ENCODE results near the gene NGEF.

NGEF gene, protein sequence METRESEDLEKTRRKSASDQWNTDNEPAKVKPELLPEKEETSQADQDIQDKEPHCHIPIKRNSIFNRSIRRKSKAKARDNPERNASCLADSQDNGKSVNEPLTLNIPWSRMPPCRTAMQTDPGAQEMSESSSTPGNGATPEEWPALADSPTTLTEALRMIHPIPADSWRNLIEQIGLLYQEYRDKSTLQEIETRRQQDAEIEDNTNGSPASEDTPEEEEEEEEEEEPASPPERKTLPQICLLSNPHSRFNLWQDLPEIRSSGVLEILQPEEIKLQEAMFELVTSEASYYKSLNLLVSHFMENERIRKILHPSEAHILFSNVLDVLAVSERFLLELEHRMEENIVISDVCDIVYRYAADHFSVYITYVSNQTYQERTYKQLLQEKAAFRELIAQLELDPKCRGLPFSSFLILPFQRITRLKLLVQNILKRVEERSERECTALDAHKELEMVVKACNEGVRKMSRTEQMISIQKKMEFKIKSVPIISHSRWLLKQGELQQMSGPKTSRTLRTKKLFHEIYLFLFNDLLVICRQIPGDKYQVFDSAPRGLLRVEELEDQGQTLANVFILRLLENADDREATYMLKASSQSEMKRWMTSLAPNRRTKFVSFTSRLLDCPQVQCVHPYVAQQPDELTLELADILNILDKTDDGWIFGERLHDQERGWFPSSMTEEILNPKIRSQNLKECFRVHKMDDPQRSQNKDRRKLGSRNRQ

DNA sequence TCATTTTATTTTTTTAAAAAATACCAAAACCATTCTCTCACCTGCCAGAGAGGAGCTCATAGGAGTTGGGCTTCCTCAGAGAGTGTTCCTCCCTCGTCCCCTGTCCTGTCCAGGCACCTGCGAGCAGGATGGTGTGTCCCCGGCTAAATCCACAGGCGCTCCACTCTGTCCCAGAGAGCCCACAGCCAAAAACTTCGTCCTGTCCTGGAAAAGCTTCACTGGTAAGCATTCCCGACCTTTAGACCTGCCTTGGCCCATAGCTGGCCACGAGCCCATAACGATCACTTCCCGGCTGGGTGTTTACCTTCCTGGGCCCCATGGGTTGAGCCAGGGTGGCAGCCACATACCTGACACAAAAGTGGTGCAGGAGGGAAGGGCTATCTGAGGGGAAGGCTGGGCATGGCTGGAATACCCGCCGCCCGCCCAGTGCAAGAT is at the start of gene NGEF:
Gene NGEF (minus strand): TSS at position 230 of the 435 bp plus-strand sequence. CDS start 38,366 bp downstream, outside the sequence.
- DNase-seq (ENCODE audit: low read depth, low spot score): no peak
- TF ChIP-seq SUZ12 (IDR thresholded peaks at IDR 0.05; ENCODE audit: extremely low read depth, insufficient read depth, insufficient read length) (no peak), YY1 (IDR thresholded peaks at IDR 0.05; ENCODE audit: insufficient read depth, insufficient read length) (no peak), ZNF274 (IDR thresholded peaks at IDR 0.05; ENCODE audit: low read depth, low read length) (no peak)
- no peak within 1 kb of the TSS for H3K9ac ChIP-seq (ENCODE audit: insufficient read length, low read depth)
- H3K4me1 ChIP-seq (ENCODE audit: insufficient read depth, insufficient read length): no peaks in the 10 kb centered on the region
- no peak within 1 kb of the TSS for H3K4me3 ChIP-seq (ENCODE audit: insufficient read length, low read depth)
- H3K27me3 ChIP-seq (ENCODE audit: insufficient read depth, insufficient read length): no peaks in the 10 kb centered on the region
- H3K9me3 ChIP-seq (ENCODE audit: insufficient read depth, low read length): peaks cover 7% of the 10 kb centered on the region
- H3K36me3 ChIP-seq (ENCODE audit: insufficient read depth, insufficient read length, low read length): no peaks in the 10 kb centered on the region

DNA sequence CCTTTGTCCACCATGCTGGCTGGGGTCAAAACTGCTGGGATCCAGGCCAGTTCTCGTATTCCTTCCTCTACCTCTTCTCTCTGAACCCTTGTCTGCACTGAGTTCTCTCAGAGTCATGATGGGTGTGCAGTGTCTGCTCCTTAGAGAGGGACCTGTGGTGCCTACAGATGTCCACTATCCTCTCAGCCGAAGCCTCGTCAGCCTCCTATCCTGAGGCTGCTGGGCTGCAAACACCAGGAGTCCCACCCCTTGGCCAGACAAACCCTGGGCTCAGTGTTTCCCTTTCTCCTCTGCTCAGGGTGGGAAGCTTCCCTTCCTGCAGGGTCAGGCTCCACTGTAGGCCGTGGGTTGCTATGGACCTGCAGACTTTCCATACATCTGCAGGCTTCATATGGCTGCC is 49.4 kb upstream of the NGEF start:
- TF ChIP-seq ZNF274 (IDR thresholded peaks at IDR 0.05; ENCODE audit: low read depth, low read length): no peak
- TF ChIP-seq YY1 (IDR thresholded peaks at IDR 0.05; ENCODE audit: insufficient read depth, insufficient read length): no peak
- TF ChIP-seq SUZ12 (IDR thresholded peaks at IDR 0.05; ENCODE audit: extremely low read depth, insufficient read depth, insufficient read length): no peak
- Histone ChIP-seq H3K9ac (ENCODE audit: insufficient read length, low read depth) (no peak overlapping the region), H3K4me1 (ENCODE audit: insufficient read depth, insufficient read length) (peaks cover 26% of the 10 kb centered on the region), H3K4me3 (ENCODE audit: insufficient read length, low read depth) (no peak overlapping the region), H3K36me3 (ENCODE audit: insufficient read depth, insufficient read length, low read length) (no peaks in the 10 kb centered on the region), H3K9me3 (ENCODE audit: insufficient read depth, low read length) (no peaks in the 10 kb centered on the region), H3K27me3 (ENCODE audit: insufficient read depth, insufficient read length) (no peaks in the 10 kb centered on the region)
- DNase-seq (ENCODE audit: low read depth, low spot score): no peak

DNA sequence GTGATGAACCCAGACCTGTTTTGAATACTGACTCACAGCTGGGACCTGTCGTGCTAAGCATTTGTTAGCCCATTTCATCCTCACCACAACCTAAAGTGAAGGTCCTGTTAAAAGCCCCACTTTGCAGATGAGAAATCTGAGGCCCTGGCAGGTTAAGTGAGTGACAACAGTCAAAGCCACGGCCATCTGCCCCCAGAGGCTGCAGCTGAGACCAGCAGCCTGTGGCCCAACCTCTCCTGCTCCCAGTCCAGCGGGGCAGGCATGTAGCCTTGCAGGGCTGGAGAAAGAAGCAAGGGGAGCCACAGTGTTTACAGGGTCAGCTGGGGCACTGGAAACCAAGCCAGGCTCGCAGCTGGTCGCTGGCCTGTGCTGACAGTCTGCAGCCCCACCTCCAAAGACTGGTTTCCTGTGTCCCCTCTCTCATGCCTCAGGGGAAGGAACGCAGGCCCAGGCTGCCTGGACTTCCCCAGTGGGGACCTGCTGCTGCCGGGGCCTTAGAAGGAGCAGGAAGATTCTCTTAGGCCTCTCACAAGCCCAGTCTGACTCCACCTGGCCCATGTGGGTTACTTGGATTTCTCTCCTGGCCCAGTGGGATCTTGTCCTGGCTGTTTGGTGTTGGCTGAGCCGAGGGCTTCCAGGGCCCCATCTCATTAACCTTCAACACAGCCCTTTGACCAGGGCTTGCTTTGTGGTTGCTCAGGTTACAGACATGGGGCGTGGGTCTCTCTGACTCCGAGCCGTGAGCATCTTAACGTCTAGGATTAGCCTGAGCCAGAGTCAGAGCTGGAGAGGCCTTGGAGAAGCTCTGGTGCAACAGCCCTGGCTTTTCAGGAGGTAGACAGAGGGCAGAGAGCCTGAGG is 48.8 kb upstream of the NGEF start:
- TF ChIP-seq SUZ12 (IDR thresholded peaks at IDR 0.05; ENCODE audit: extremely low read depth, insufficient read depth, insufficient read length) (no peak), YY1 (IDR thresholded peaks at IDR 0.05; ENCODE audit: insufficient read depth, insufficient read length) (no peak), ZNF274 (IDR thresholded peaks at IDR 0.05; ENCODE audit: low read depth, low read length) (no peak)
- Histone ChIP-seq H3K27me3 (ENCODE audit: insufficient read depth, insufficient read length) (no peaks in the 10 kb centered on the region), H3K9ac (ENCODE audit: insufficient read length, low read depth) (no peak overlapping the region), H3K9me3 (ENCODE audit: insufficient read depth, low read length) (no peaks in the 10 kb centered on the region), H3K4me3 (ENCODE audit: insufficient read length, low read depth) (no peak overlapping the region), H3K36me3 (ENCODE audit: insufficient read depth, insufficient read length, low read length) (no peaks in the 10 kb centered on the region), H3K4me1 (ENCODE audit: insufficient read depth, insufficient read length) (peaks cover 26% of the 10 kb centered on the region)
- no peak for DNase-seq (ENCODE audit: low read depth, low spot score)

DNA sequence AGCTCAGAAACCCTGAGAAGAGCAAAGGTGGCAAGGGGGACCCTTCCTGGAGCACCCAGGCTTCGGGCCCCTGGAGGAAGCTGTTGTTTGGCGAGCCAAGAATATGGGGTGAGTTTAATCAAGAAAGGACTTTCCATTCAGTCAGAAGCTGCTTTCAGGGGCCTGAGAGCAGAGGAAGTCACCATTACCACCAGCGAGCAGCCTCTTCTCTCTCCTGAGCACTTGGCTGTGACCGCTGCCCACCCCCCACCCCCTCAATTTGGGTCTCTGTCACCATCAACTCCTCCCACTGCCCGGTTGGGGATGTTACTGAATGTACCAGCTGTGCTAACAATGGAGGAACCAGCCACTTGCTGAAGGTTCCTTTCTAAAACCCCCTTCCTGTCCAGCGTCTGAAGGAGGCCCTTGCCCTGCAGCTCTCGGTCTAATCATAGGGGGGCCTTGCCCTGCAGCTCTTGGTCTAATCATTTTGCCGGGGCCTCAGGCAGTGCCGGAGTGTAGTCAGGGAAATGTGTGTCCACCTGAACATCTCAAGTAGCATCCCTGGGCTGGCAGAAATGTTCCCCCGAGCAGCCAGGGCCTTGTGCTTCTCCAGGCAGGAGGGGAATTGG is 48.0 kb upstream of the NGEF start:
- peaks cover under 1% of the 10 kb centered on the region for H3K27me3 ChIP-seq (ENCODE audit: insufficient read depth, insufficient read length)
- no peak overlapping the region for H3K9ac ChIP-seq (ENCODE audit: insufficient read length, low read depth)
- no peak overlapping the region for H3K4me3 ChIP-seq (ENCODE audit: insufficient read length, low read depth)
- H3K9me3 ChIP-seq (ENCODE audit: insufficient read depth, low read length): no peaks in the 10 kb centered on the region
- peaks cover 26% of the 10 kb centered on the region for H3K4me1 ChIP-seq (ENCODE audit: insufficient read depth, insufficient read length)
- H3K36me3 ChIP-seq (ENCODE audit: insufficient read depth, insufficient read length, low read length): no peaks in the 10 kb centered on the region
- TF ChIP-seq ZNF274 (IDR thresholded peaks at IDR 0.05; ENCODE audit: low read depth, low read length): no peak
- TF ChIP-seq SUZ12 (IDR thresholded peaks at IDR 0.05; ENCODE audit: extremely low read depth, insufficient read depth, insufficient read length): no peak
- no peak for TF ChIP-seq YY1 (IDR thresholded peaks at IDR 0.05; ENCODE audit: insufficient read depth, insufficient read length)
- no peak for DNase-seq (ENCODE audit: low read depth, low spot score)

DNA sequence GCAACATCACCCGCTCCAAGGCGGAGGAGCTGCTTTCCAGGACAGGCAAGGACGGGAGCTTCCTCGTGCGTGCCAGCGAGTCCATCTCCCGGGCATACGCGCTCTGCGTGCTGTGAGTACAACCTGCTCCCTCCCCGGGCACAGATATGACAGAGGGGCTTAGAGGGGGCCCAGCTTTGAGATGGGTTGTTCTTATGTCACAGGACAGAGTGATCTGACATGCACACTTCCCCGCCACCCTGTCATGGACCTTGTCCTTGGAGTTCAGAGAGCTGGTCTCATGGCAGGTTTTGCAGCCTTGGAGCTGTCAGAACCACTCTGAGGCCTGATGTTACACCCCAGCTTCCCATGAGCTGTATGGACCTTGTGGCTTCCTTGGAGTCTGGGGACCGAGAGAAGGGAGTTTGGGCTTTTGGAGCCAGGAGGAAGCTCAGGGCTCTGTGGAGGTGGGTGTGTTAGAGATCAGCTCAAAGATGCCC is 47.5 kb upstream of the NGEF start:
- H3K4me1 ChIP-seq (ENCODE audit: insufficient read depth, insufficient read length): peaks cover 26% of the 10 kb centered on the region
- no peaks in the 10 kb centered on the region for H3K36me3 ChIP-seq (ENCODE audit: insufficient read depth, insufficient read length, low read length)
- no peak overlapping the region for H3K4me3 ChIP-seq (ENCODE audit: insufficient read length, low read depth)
- TF ChIP-seq SUZ12 (IDR thresholded peaks at IDR 0.05; ENCODE audit: extremely low read depth, insufficient read depth, insufficient read length) (no peak), YY1 (IDR thresholded peaks at IDR 0.05; ENCODE audit: insufficient read depth, insufficient read length) (no peak), ZNF274 (IDR thresholded peaks at IDR 0.05; ENCODE audit: low read depth, low read length) (no peak)
- H3K9ac ChIP-seq (ENCODE audit: insufficient read length, low read depth): no peak overlapping the region
- DNase-seq (ENCODE audit: low read depth, low spot score): no peak
- H3K9me3 ChIP-seq (ENCODE audit: insufficient read depth, low read length): no peaks in the 10 kb centered on the region
- H3K27me3 ChIP-seq (ENCODE audit: insufficient read depth, insufficient read length): peaks cover 5% of the 10 kb centered on the region

DNA sequence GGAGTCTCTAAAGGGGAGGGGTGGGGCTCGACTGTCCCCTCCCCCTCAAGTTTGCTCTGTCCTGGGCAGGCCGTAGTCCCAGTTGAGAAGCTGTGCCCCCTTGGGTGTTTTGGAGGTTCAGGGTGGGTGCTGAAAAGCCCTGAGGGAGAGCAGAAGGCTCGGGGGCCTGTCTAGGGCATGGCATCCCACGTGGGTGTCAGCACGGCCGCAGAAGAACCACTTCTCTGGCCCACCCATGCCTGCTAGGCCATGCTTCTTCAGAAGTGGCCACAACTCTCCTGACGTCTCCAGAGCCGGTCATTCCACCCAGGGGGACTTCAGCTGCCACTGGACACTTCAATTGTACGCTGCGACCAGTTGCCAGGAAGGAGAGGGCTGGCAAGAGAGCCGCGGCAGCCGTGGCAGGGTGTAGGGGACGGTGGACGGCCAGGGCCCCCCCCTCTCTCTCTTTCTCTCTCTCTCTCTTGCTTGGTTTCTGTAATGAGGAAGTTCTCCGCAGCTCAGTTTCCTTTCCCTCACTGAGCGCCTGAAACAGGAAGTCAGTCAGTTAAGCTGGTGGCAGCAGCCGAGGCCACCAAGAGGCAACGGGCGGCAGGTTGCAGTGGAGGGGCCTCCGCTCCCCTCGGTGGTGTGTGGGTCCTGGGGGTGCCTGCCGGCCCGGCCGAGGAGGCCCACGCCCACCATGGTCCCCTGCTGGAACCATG is 46.9 kb upstream of the NGEF start, which contains the start of gene INPP5D:
Gene INPP5D (plus strand): TSS at position 546 of the 704 bp plus-strand sequence. CDS start 137 bp downstream, at position 683.
- DNase-seq (ENCODE audit: low read depth, low spot score): no peak
- H3K9me3 ChIP-seq (ENCODE audit: insufficient read depth, low read length): no peaks in the 10 kb centered on the region
- peaks cover 26% of the 10 kb centered on the region for H3K4me1 ChIP-seq (ENCODE audit: insufficient read depth, insufficient read length)
- peaks cover 10% of the 10 kb centered on the region for H3K27me3 ChIP-seq (ENCODE audit: insufficient read depth, insufficient read length)
- H3K9ac ChIP-seq (ENCODE audit: insufficient read length, low read depth): no peak within 1 kb of the TSS
- no peak within 1 kb of the TSS for H3K4me3 ChIP-seq (ENCODE audit: insufficient read length, low read depth)
- H3K36me3 ChIP-seq (ENCODE audit: insufficient read depth, insufficient read length, low read length): no peaks in the 10 kb centered on the region
- TF ChIP-seq ZNF274 (IDR thresholded peaks at IDR 0.05; ENCODE audit: low read depth, low read length): no peak
